GM12872 (cell line): ENCODE results near the gene TICAM1.
A peak's percentile ranks its signal among the peaks of the same experiment; 100 is the strongest.

Source experiments
- TF ChIP-seq, protein P1 (sequence below): IDR thresholded peaks from 3 replicates; pipeline ENCODE4 v1.5.1; 2011; ENCODE audit warnings: low read depth, mild to moderate bottlenecking, low read length, moderate library complexity; ENCODE audit not compliant: insufficient read depth

TICAM1 gene

DNA sequence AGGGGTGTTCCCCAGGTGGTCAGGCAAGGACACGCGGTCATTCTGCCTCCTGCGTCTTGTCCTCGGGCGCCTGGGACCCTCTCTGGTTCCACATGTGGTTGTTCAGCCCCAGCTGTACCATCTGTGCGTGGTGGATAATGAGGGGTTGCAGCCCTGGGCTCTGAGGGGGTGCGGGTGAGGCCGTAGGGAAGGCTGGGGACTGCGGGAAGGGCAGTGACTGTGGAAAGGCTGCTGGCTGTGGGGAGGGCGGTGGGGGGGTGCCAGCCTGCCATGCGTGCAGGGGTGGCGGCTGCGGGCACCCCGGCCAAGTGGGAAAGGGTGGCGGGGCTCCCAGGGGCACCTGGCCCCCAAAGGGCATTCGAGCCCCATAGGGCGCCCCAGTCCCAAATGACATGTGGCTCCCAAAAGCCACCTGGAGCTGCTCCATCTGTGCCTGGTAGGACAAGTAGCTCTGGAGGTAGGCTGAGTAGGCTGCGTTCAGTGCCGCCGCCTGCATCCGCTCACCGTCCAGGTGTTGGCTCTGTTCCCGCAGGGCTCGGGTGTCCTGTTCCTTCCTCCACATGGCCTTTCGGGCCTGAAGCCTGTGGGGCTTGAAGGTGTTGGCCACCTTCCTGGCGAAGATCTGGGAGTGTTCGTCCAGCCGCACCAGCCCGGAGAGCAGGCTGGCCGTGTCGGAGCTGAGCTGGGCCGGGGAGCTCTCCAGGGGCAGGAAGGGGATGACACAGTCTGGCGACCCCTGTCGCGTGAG lies 15.1 kb downstream of the TICAM1 start:
- TF ChIP-seq, protein P1, sequence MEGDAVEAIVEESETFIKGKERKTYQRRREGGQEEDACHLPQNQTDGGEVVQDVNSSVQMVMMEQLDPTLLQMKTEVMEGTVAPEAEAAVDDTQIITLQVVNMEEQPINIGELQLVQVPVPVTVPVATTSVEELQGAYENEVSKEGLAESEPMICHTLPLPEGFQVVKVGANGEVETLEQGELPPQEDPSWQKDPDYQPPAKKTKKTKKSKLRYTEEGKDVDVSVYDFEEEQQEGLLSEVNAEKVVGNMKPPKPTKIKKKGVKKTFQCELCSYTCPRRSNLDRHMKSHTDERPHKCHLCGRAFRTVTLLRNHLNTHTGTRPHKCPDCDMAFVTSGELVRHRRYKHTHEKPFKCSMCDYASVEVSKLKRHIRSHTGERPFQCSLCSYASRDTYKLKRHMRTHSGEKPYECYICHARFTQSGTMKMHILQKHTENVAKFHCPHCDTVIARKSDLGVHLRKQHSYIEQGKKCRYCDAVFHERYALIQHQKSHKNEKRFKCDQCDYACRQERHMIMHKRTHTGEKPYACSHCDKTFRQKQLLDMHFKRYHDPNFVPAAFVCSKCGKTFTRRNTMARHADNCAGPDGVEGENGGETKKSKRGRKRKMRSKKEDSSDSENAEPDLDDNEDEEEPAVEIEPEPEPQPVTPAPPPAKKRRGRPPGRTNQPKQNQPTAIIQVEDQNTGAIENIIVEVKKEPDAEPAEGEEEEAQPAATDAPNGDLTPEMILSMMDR = no peak

DNA sequence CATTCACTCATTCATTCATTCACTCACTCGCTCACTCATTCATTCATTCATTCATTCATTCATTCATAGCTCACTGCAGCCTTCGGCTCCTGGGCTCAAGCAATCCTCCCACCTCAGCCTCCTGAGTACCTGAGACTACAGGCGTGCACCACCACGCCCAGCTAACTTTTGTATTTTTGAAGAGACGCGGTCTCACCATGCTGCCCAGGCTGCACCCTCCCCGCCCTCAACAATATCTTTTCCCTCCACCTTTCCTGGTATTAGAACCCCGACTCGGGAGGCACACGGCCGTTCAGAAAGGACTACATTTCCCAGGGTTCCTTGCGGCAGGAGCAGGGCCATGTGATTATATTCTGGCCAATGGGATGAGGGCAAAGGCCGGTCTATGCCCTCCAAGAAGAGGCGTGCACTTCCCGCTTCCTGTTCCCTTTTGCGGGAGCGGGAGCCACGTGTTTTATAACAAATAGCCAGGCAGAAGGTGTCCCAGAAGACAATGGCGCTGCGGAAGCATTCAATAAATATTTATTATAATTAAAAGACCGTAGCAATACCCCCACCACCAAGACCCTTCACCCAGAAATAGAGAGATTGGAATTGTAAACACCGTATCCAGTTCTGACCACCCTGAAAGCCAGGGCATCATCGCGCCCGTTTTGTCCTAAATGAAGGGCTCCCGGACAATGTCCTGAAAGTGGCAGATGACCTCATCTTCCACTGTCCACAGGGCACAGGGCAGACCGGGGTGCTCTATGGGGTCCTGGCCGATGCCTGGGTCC lies 15.9 kb downstream of the TICAM1 start:
- TF ChIP-seq, protein P1 = no peak

DNA sequence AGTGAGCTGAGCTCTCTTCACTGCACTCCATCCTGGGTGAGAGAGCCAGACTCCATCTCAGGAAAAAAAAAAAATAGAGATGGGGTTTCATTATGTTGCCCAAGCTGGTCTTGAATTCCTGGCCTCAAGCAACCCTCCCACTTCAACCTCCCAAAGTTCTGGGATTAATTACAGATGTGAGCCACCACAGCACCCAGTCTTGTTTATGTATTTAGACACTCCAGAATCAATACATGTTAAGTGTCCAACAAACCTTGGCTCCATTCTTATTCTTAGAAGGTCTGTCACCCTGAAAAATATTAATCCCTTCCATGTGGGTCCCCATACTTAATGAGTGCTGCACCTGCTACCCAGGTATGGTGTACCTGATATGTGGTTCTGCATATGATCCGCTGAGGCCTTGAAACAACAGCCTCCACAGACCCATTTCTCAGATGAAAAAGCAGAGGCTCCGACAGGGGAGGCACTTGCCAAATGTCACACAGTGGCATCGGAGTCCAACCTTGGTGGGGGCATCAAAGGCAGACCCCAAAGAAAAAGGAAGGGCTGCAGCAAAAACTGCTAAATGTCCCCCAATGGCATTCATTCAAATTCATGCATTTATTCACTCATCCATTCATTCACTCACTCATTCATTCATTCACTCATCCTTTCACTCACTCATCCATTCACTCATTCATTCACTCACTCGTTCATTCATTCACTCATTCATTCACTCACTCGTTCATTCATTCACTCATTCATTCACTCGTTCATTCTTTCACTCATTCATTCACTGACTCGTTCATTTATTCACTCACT lies 16.7 kb downstream of the TICAM1 start:
- TF ChIP-seq, protein P1 = no peak

DNA sequence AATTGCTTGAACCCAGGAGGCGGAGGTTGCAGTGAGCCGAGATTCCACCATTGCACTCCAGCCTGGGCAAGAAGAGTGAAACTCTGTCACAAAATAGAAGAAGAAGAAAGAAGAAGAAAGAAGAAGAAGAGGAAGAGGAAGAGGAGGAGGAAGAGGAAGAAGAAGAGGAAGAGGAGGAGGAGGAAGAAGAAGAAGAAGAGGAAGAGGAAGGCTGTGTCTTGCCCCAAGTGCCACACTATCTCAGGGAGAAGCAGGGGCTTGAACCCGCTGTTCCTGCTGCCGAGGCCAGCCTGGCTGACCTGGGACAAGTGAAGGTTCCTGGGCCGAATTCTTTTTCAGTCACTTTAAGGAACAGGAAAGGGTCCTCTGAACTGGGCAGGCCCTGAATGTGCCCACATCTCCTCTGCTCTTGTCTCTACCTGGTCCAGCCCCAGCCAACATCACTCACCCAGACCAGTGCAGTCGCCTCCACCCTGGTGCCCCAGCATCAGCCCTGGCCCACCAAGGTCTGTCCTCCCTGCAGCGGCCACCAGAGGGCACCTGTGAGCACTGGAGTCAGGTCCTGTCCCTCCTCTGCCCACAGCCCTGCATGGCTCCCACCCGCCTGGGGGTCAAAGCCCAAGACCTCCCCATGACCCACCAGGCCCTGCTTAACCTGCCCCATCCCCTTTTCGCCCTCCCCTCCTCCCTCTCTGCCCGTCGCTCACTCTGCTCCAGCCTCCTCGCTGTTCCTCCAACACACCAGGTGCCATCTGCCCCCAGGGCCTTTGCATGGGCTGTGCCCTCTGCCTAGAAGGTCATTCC lies 20.0 kb downstream of the TICAM1 start:
- TF ChIP-seq, protein P1 = peak; percentile 99

DNA sequence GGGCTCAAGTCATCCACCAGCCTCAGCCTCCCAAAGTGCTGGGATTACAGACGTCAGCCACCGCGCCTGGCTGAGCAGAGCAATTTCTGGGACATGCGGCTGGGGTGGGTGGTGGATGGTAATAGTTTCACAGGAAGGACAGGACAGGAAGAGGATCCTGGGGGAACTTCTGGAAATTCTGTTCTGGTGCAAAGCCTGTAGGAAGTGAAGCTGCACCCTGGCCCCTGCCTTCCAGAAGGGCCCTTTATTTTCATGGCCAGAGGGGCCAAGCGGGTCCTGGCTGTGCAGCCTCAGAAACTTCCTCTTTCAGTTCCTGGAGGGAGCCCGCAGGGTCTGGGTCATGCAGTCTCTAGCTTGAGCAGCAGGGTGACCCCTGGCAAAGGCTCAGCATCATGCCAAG lies 24.3 kb downstream of the TICAM1 start:
- TF ChIP-seq, protein P1 = no peak

DNA sequence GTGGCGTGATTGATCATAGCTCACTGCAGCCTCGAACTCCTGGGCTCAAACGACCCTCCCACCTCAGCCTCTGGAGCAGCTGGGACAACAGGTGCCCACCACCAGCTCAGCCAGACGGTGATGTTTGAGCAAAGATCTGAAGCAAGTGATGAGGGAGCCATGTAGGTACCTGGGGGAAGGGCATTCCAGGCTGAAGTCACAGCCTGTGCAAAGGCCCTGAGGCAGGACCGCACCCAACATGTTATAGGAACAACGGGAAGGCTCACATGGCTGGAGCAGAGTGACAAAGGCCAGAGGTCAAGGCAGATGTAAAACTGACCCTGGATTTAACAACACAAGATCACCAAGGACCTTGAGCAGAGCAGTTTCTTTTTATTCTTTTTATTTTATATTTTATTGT lies 25.1 kb downstream of the TICAM1 start:
- TF ChIP-seq, protein P1 = no peak
